SHP77 (cell line): ENCODE data around the gene ADI1.
"Not testable (repeated sequence)": the region's sequence is repeated elsewhere in the genome, so short reads cannot be mapped to it uniquely, and the experiment has no call there.

Experiments
- DNase-seq, 2 experiments: peaks; one replicate each; lab custom pipeline; 2025; lab: John Stamatoyannopoulos, UW

The ADI1 gene

GRCh38 chr2:3448441-3448911 lies 70.9 kb downstream of the ADI1 start:
- not testable (repeated sequence) for DNase-seq

- no peak for DNase-seq
Measured at GRCh38 chr2:3447789-3448317, 71.5 kb downstream of the ADI1 start.
